Measurements from ENCODE around the gene AQP12B. TPM values are rescaled to one million over a fixed set of nuclear protein-coding genes. Genes with fewer than 3 reads are reported as not detected.
"Not testable (repeated sequence)": the region's sequence is repeated elsewhere in the genome, so short reads cannot be mapped to it uniquely, and the experiment has no call there.

The AQP12B gene
- total RNA-seq, 1 experiment from 2014 or later: not detected

GRCh38 chr2:240698852-240699561 is 16.3 kb upstream of the AQP12B start:
- H3K4me2 ChIP-seq (ENCODE audit: low read length); intact Hi-C loops (cut with micrococcal nuclease); H4K20me1 ChIP-seq (ENCODE audit: low read length); H3K9me3 ChIP-seq (ENCODE audit: low read length); H3K36me3 ChIP-seq (ENCODE audit: low read depth, low read length); H3K9me2 ChIP-seq (replicated peaks; ENCODE audit: low read length); BruUV-seq (replicated peaks); H2AFZ ChIP-seq (ENCODE audit: low read length); H3K9ac ChIP-seq (ENCODE audit: low read length); DNase-seq; H3K27ac ChIP-seq (ENCODE audit: low read length); H3K4me1 ChIP-seq (ENCODE audit: insufficient read depth, low read length); H3K4me3 ChIP-seq (ENCODE audit: low read length); CTCF ChIA-PET; POLR2A ChIA-PET (ENCODE audit: unreplicated experiment); H3K79me2 ChIP-seq (ENCODE audit: low read length); H3F3A ChIP-seq (ENCODE audit: low read length, unreplicated experiment): not testable (repeated sequence)
- H3K27me3 ChIP-seq (ENCODE audit: low read length): peaks cover 14% of the 10 kb centered on the region
- ATAC-seq: peak; percentile 65

- BruUV-seq (replicated peaks); POLR2A ChIA-PET (ENCODE audit: unreplicated experiment); CTCF ChIA-PET; H3K4me1 ChIP-seq (ENCODE audit: insufficient read depth, low read length); DNase-seq; H3K9me2 ChIP-seq (replicated peaks; ENCODE audit: low read length); ATAC-seq; H4K20me1 ChIP-seq (ENCODE audit: low read length); H3K9me3 ChIP-seq (ENCODE audit: low read length); H2AFZ ChIP-seq (ENCODE audit: low read length); H3F3A ChIP-seq (ENCODE audit: low read length, unreplicated experiment); H3K79me2 ChIP-seq (ENCODE audit: low read length); H3K4me2 ChIP-seq (ENCODE audit: low read length); H3K27me3 ChIP-seq (ENCODE audit: low read length); H3K36me3 ChIP-seq (ENCODE audit: low read depth, low read length); intact Hi-C loops (cut with micrococcal nuclease); H3K27ac ChIP-seq (ENCODE audit: low read length); H3K9ac ChIP-seq (ENCODE audit: low read length); H3K4me3 ChIP-seq (ENCODE audit: low read length): not testable (repeated sequence)
Observed at GRCh38 chr2:240696469-240696868, 13.8 kb upstream of the AQP12B start.

DNA sequence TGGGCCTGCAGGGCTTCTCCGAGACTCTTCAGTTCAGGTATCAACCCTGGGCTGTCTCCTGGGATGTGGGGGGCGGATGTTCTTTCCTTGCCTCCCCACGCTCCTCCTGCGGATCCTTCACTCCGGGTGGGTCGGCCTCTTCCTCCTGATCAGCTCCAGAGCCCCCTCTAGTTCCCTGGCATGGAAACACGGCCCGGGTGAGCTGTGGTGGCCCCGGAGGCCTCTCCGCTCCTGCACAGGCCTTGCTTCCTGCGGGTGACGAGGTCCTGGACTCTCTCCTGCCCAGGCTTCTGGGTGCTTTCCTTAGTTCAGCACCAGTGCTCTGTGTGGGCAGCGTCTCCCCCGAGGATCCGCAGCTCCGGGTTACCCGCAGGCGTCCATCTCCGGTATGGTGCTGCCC is 12.9 kb upstream of the AQP12B start:
- H3K4me2 ChIP-seq (ENCODE audit: low read length); POLR2A ChIA-PET (ENCODE audit: unreplicated experiment); H3K79me2 ChIP-seq (ENCODE audit: low read length); BruUV-seq (replicated peaks); H3F3A ChIP-seq (ENCODE audit: low read length, unreplicated experiment); H3K9ac ChIP-seq (ENCODE audit: low read length); H3K36me3 ChIP-seq (ENCODE audit: low read depth, low read length); CTCF ChIA-PET; H2AFZ ChIP-seq (ENCODE audit: low read length); H4K20me1 ChIP-seq (ENCODE audit: low read length); H3K4me1 ChIP-seq (ENCODE audit: insufficient read depth, low read length); DNase-seq; H3K4me3 ChIP-seq (ENCODE audit: low read length); H3K9me2 ChIP-seq (replicated peaks; ENCODE audit: low read length); intact Hi-C loops (cut with micrococcal nuclease); H3K27me3 ChIP-seq (ENCODE audit: low read length); H3K27ac ChIP-seq (ENCODE audit: low read length); ATAC-seq; H3K9me3 ChIP-seq (ENCODE audit: low read length): not testable (repeated sequence)

- H3F3A ChIP-seq (ENCODE audit: low read length, unreplicated experiment); H3K9ac ChIP-seq (ENCODE audit: low read length); BruUV-seq (replicated peaks); H3K9me3 ChIP-seq (ENCODE audit: low read length); H2AFZ ChIP-seq (ENCODE audit: low read length); ATAC-seq; H3K4me2 ChIP-seq (ENCODE audit: low read length); H3K4me3 ChIP-seq (ENCODE audit: low read length); H3K79me2 ChIP-seq (ENCODE audit: low read length); H3K27me3 ChIP-seq (ENCODE audit: low read length); H4K20me1 ChIP-seq (ENCODE audit: low read length); H3K36me3 ChIP-seq (ENCODE audit: low read depth, low read length); CTCF ChIA-PET; H3K4me1 ChIP-seq (ENCODE audit: insufficient read depth, low read length); H3K27ac ChIP-seq (ENCODE audit: low read length); H3K9me2 ChIP-seq (replicated peaks; ENCODE audit: low read length); POLR2A ChIA-PET (ENCODE audit: unreplicated experiment); DNase-seq; intact Hi-C loops (cut with micrococcal nuclease): not testable (repeated sequence)
Observed at GRCh38 chr2:240694304-240694703, 11.6 kb upstream of the AQP12B start.

DNA sequence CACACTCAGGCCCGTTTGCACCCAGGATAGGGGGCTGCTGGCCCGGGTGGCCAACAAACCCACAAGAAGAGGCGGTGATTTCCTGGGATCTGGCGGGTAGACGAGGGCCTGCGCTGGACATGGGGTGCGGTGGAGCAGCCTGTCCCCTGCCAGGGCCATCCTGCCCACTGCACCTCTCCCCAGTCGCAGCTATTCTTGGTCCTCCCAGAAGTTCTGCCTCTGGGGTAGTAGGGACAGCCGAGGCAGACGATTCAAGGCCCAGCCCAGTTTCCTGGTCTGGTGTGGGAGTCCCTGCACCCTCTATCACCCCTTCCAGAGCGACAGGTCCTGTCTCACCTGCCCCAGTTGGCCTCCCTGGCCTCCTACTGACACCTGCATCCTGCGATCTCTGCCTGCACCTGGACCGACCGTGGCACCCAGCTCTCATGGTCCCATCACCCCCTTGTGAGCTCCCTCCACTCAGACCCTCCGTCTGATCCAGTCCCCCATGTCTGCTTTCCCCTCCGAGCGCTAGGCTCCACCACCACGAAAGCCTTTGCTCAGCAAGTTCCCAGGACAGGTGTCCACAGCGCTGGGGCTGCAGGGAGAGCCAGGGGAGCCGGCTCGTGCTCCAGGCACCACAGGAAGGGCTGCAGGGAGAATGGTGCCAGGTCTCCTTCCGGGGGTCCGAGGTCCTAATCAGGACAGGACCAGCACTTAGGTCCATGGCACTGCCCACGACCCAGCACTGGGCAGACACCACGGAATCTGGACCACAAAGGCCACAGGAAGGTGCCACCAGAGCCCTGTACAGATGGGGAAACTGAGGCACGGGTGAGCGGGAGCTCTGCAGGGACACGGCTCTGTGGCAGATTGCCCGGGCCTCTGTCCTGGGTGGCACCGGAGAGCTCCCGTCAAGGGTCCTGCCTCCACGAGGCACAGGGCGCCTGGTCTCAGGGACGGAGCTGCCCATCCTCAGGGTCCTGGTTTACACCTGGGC is 10.2 kb upstream of the AQP12B start:
- CTCF ChIA-PET; POLR2A ChIA-PET (ENCODE audit: unreplicated experiment): not testable (repeated sequence)

GRCh38 chr2:240691631-240692420 is 9.1 kb upstream of the AQP12B start, which contains the start of gene AQP12A:
TSS of gene AQP12A (plus strand) at chr2:240691866. CDS start at chr2:240691914, 48 bp downstream.
- DNase-seq; H3K4me2 ChIP-seq (ENCODE audit: low read length); H3K27ac ChIP-seq (ENCODE audit: low read length); H3K79me2 ChIP-seq (ENCODE audit: low read length); H3K36me3 ChIP-seq (ENCODE audit: low read depth, low read length); POLR2A ChIA-PET (ENCODE audit: unreplicated experiment); H2AFZ ChIP-seq (ENCODE audit: low read length); intact Hi-C loops (cut with micrococcal nuclease); H3K9me3 ChIP-seq (ENCODE audit: low read length); H3K27me3 ChIP-seq (ENCODE audit: low read length); H3K4me3 ChIP-seq (ENCODE audit: low read length); H3K4me1 ChIP-seq (ENCODE audit: insufficient read depth, low read length); CTCF ChIA-PET; H3K9me2 ChIP-seq (replicated peaks; ENCODE audit: low read length); H3K9ac ChIP-seq (ENCODE audit: low read length); ATAC-seq; H3F3A ChIP-seq (ENCODE audit: low read length, unreplicated experiment); BruUV-seq (replicated peaks); H4K20me1 ChIP-seq (ENCODE audit: low read length): not testable (repeated sequence)

More for the DNA sequence above, 10.2 kb upstream of the AQP12B start:
- H3K4me3 ChIP-seq (ENCODE audit: low read length); H3F3A ChIP-seq (ENCODE audit: low read length, unreplicated experiment); ATAC-seq; H3K9me3 ChIP-seq (ENCODE audit: low read length); H3K36me3 ChIP-seq (ENCODE audit: low read depth, low read length); H3K79me2 ChIP-seq (ENCODE audit: low read length); H4K20me1 ChIP-seq (ENCODE audit: low read length); H3K27me3 ChIP-seq (ENCODE audit: low read length); H3K4me1 ChIP-seq (ENCODE audit: insufficient read depth, low read length); H2AFZ ChIP-seq (ENCODE audit: low read length); H3K27ac ChIP-seq (ENCODE audit: low read length); H3K9ac ChIP-seq (ENCODE audit: low read length); H3K4me2 ChIP-seq (ENCODE audit: low read length); H3K9me2 ChIP-seq (replicated peaks; ENCODE audit: low read length); intact Hi-C loops (cut with micrococcal nuclease); BruUV-seq (replicated peaks); DNase-seq: not testable (repeated sequence)
